DOHH2 (cell line): ENCODE data around the gene OPN1LW.
"Not testable (repeated sequence)": the region's sequence is repeated elsewhere in the genome, so short reads cannot be mapped to it uniquely, and the experiment has no call there.

Source experiments
- EZH2phosphoT487 ChIP-seq: fragments of 200-600 bp; sonication (generic); IDR thresholded peaks from 2 replicates; pipeline ENCODE4 v1.6.1; 2017; ENCODE audit warnings: borderline replicate concordance, mild to moderate bottlenecking, antibody characterized with exemption, low read length, moderate library complexity, mixed read lengths
- TF ChIP-seq, protein P1 (sequence below): fragments of 200-600 bp; sonication (generic); IDR thresholded peaks from one replicate; pipeline ENCODE4 v1.5.1; 2014; ENCODE audit warnings: antibody characterized with exemption, mild to moderate bottlenecking, low read depth, low read length; ENCODE audit not compliant: poor library complexity, severe bottlenecking

DNA sequence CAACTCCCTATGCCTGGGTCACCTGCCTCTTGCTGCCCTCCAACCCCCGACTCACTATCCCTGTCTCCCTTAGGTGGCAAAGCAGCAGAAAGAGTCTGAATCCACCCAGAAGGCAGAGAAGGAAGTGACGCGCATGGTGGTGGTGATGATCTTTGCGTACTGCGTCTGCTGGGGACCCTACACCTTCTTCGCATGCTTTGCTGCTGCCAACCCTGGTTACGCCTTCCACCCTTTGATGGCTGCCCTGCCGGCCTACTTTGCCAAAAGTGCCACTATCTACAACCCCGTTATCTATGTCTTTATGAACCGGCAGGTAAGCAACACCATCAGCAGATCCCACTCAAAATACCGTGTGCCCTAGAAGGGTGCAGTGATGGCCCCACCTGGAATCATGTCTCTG is 12.2 kb downstream of the OPN1LW start:
- TF ChIP-seq, protein P1, sequence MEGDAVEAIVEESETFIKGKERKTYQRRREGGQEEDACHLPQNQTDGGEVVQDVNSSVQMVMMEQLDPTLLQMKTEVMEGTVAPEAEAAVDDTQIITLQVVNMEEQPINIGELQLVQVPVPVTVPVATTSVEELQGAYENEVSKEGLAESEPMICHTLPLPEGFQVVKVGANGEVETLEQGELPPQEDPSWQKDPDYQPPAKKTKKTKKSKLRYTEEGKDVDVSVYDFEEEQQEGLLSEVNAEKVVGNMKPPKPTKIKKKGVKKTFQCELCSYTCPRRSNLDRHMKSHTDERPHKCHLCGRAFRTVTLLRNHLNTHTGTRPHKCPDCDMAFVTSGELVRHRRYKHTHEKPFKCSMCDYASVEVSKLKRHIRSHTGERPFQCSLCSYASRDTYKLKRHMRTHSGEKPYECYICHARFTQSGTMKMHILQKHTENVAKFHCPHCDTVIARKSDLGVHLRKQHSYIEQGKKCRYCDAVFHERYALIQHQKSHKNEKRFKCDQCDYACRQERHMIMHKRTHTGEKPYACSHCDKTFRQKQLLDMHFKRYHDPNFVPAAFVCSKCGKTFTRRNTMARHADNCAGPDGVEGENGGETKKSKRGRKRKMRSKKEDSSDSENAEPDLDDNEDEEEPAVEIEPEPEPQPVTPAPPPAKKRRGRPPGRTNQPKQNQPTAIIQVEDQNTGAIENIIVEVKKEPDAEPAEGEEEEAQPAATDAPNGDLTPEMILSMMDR, result not testable (repeated sequence)
- TF ChIP-seq EZH2phosphoT487, result not testable (repeated sequence)
